Right lung (tissue), 5 donors: ENCODE results near the gene UROD. TPM values are rescaled to one million over a fixed set of nuclear protein-coding genes. Genes with fewer than 3 reads are reported as not detected.

ENCODE experiments used
- DNase-seq, 2 donors: peaks; one replicate each; pipeline ENCODE4 v3.0.0-alpha.2; 2013
- polyA plus RNA-seq, 5 donors: library from polyadenylated mRNA; unstranded; fragments of 120-200 nt; gene quantifications; one replicate each; pipeline versions ENCODE4 v1.2.1 to v1.2.3, GENCODE V29; 2013; ENCODE audit warnings: inconsistent platforms in 1 of 5, low replicate concordance in 1 of 5; ENCODE audit not compliant: insufficient read length in 5 of 5, insufficient read depth in 1 of 5

Gene UROD
- polyA plus RNA-seq, 5 donors: 90.1 to 110 (median 94.8) TPM

- no peak for DNase-seq
Observed at GRCh38 chr1:45004281-45004920, 7.7 kb upstream of the UROD start.

- no peak for DNase-seq
Observed at GRCh38 chr1:45005761-45006160, 6.3 kb upstream of the UROD start.

- DNase-seq: no peak
Observed at GRCh38 chr1:45007311-45007710, 4.7 kb upstream of the UROD start.

- DNase-seq: no peak
Observed at GRCh38 chr1:45008076-45008475, 4.0 kb upstream of the UROD start.

- DNase-seq: no peak
Observed at GRCh38 chr1:45008516-45008915, 3.5 kb upstream of the UROD start.

GRCh38 chr1:45009296-45009865 is 2.7 kb upstream of the UROD start:
- DNase-seq: no peak

GRCh38 chr1:45009956-45010854 is 1.8 kb upstream of the UROD start:
- peak in 1 of 2 donors; percentile 8 for DNase-seq

- DNase-seq: peak; percentile 68 to 71
Observed at GRCh38 chr1:45010855-45011811, 921 bp upstream of the UROD start, which contains the start of gene HECTD3. Gene HECTD3 (minus strand): TSS chr1:45011324. CDS start chr1:45011257, 67 bp downstream.

GRCh38 chr1:45012639-45013278 is 705 bp downstream of the UROD start:
- DNase-seq: peak; percentile 21 to 29

- no peak for DNase-seq
Observed at GRCh38 chr1:45013551-45014209, 1.6 kb downstream of the UROD start.

- peak; percentile 63 to 79 for DNase-seq
Observed at GRCh38 chr1:45014321-45015028, 2.4 kb downstream of the UROD start.

GRCh38 chr1:45015683-45016082 is 3.6 kb downstream of the UROD start:
- no peak for DNase-seq

GRCh38 chr1:45016090-45016697 is 4.1 kb downstream of the UROD start:
- no peak for DNase-seq

- DNase-seq: no peak
Observed at GRCh38 chr1:45016767-45017166, 4.7 kb downstream of the UROD start.

- peak; percentile 26 to 28 for DNase-seq
Observed at GRCh38 chr1:45018599-45019230, 6.7 kb downstream of the UROD start.

GRCh38 chr1:45023663-45024062 is 11.6 kb downstream of the UROD start:
- no peak for DNase-seq

GRCh38 chr1:45026446-45026845 is 14.4 kb downstream of the UROD start:
- DNase-seq: no peak

GRCh38 chr1:45032837-45033236 is 20.8 kb downstream of the UROD start:
- no peak for DNase-seq

GRCh38 chr1:45033356-45033755 is 21.3 kb downstream of the UROD start:
- DNase-seq: no peak
